Colonic mucosa (tissue), 4 donors: ENCODE measurements around the gene MORN1. TPM values are rescaled to one million over a fixed set of nuclear protein-coding genes. Genes with fewer than 3 reads are reported as not detected.

ENCODE experiments used
- DNase-seq: peaks from one replicate; pipeline ENCODE4 v3.0.0-alpha.2; 2020
- H3K27ac ChIP-seq: fragments of 200-600 bp; one replicate; pipeline ENCODE4 v1.8.0; 2021
- H3K27me3 ChIP-seq: fragments of 200-600 bp; one replicate; pipeline ENCODE4 v1.8.0; 2021
- H3K36me3 ChIP-seq: fragments of 200-600 bp; one replicate; pipeline ENCODE4 v1.8.0; 2021
- H3K4me1 ChIP-seq: fragments of 200-600 bp; one replicate; pipeline ENCODE4 v1.8.0; 2021; ENCODE audit warnings: mild to moderate bottlenecking
- H3K4me3 ChIP-seq: fragments of 200-600 bp; one replicate; pipeline ENCODE4 v1.8.0; 2021
- H3K9ac ChIP-seq, 2 donors: one replicate each; pipeline ENCODE4 v1.7.0; 2013; ENCODE audit warnings: control low read depth in 2 of 2, low read depth in 2 of 2, low read length in 2 of 2
- H3K9me3 ChIP-seq: fragments of 200-600 bp; one replicate; pipeline ENCODE4 v1.8.0; 2021
- intact Hi-C: fragments of 100-400 bp; cut with DNase I; formaldehyde crosslinking; loops from one replicate; pipeline ENCODE4 v1.14.1; 2022
- total RNA-seq, 2 donors: library from RNA; stranded (reverse); fragmentation: NEBNext Ultra II Directional in 1 of 2; extraction: Animal tissue kit (Norgen Biotek cat#: 25700) in 1 of 2; gene quantifications; one replicate each; pipeline ENCODE4 v1.2.1, GENCODE V29; 2021
- TF ChIP-seq, protein P1 (sequence below): fragments of 200-600 bp; IDR thresholded peaks from one replicate; pipeline ENCODE4 v1.8.0; 2022; ENCODE audit warnings: antibody characterized with exemption, mild to moderate bottlenecking
- donor health status: healthy.
- donor health status: DM: no; HTN: no; CAD: no.
- donor health status: DM: no; HTN: no; CAD: no.

The MORN1 gene
- total RNA-seq, 2 donors from 2014 or later: 11.3 to 18.9 TPM

DNA sequence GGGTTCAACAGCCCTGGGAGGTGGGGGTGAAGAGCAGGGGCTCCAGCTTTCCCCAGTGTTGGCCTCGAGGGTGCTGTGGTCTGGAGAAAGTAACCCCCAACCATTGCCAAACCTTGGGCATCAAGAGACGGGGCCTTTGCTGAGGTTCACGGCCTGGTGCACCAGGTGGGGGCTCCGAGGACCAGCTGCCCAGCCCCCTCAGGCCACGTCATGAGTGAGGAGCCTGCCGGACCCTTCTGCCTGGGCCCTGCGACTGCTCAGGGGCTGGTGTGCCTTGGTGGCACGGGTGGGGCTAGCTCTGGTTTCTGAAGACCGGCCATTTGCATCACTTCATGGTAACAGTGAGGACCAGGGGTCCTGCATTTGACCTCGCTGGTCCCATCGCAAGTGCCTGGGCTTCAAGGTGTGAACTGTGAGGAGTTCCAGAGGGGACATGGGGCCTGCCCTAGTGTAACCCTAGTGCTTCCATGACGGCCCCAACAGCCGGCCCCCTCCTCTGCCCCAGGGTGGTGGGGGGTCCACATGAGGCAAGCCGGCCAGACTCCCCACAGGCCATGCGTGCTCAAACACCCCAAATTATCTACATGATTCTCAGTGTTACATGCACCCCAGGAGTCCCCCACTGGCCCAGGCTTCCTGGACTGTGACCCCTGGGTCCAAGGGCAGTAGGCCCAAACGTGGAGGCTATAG is 13.5 kb downstream of the MORN1 start:
- TF ChIP-seq, protein P1, sequence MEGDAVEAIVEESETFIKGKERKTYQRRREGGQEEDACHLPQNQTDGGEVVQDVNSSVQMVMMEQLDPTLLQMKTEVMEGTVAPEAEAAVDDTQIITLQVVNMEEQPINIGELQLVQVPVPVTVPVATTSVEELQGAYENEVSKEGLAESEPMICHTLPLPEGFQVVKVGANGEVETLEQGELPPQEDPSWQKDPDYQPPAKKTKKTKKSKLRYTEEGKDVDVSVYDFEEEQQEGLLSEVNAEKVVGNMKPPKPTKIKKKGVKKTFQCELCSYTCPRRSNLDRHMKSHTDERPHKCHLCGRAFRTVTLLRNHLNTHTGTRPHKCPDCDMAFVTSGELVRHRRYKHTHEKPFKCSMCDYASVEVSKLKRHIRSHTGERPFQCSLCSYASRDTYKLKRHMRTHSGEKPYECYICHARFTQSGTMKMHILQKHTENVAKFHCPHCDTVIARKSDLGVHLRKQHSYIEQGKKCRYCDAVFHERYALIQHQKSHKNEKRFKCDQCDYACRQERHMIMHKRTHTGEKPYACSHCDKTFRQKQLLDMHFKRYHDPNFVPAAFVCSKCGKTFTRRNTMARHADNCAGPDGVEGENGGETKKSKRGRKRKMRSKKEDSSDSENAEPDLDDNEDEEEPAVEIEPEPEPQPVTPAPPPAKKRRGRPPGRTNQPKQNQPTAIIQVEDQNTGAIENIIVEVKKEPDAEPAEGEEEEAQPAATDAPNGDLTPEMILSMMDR: no peak
- H3K27ac ChIP-seq: no peak overlapping the region
- H3K4me3 ChIP-seq: no peak overlapping the region
- intact Hi-C loops: no loop called here
- no peaks in the 10 kb centered on the region for H3K4me1 ChIP-seq
- H3K9me3 ChIP-seq: no peaks in the 10 kb centered on the region
- H3K9ac ChIP-seq: no peak overlapping the region
- no peaks in the 10 kb centered on the region for H3K27me3 ChIP-seq
- DNase-seq: no peak
- H3K36me3 ChIP-seq: no peaks in the 10 kb centered on the region

DNA sequence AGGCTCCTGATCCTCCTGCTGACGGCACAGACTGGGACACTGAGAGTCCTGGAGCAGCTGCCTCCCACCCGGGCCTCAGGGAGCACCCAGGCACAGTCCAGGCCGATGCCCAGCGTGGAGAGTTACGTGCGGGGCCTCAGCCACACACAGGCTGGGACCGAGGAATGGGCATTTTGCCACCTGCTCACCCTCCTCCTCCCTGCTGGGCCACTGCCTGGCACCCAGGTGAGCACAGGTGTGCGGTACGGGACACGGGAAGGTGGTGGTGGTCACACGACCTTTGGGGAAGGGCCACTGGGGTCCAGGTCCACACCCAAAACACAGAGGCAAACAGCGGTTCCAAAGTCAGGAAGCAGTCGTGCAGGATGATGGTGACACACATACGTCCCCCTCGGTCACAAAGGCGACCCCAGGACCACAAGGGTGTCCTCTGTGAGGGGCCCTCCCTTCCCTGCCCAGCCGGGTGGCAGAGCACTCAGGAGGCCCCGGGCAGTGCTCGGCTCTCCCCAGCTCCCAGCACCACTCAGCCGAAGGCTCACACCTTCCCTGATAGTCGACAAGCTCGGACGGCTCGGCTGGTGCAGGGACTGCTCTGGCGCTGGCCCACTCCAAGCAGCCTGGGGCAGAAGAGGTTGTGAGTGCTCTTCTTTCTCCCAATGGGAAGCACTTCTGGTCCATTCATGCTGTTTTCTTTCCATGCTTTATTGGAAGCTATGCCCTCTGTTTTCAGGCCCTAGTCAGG is 14.3 kb downstream of the MORN1 start:
- Histone ChIP-seq H3K4me3 (no peak overlapping the region), H3K27me3 (no peaks in the 10 kb centered on the region), H3K36me3 (no peaks in the 10 kb centered on the region), H3K27ac (no peak overlapping the region), H3K4me1 (no peaks in the 10 kb centered on the region), H3K9ac (no peak overlapping the region), H3K9me3 (no peaks in the 10 kb centered on the region)
- intact Hi-C loops: no loop called here
- DNase-seq: no peak
- TF ChIP-seq, protein P1: no peak

DNA sequence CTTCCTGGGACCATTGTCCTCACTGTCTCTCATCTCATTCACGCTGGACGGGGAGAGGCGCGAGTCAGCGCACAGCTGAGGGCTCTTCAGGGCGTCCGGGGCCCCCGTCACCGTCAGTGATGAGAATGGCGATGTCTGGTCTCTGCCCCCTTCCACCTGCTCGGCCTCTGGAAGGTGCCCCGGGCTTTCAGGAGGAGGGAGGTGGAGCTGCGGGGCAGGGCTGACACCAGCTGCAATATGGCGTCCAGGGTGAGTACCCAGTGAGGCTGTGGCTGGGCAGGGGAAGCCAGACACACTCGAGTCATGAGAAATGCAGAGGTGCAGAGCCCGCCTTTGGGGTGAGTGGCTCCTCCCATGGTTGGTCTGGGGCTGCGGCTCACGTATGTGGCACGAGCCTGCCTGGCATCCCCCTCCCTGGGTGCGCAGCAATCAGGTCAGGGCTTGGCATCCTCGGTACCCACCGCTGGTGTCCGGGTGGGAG is 15.1 kb downstream of the MORN1 start:
- no peak for DNase-seq
- H3K9me3 ChIP-seq: no peaks in the 10 kb centered on the region
- intact Hi-C loops: no loop called here

DNA sequence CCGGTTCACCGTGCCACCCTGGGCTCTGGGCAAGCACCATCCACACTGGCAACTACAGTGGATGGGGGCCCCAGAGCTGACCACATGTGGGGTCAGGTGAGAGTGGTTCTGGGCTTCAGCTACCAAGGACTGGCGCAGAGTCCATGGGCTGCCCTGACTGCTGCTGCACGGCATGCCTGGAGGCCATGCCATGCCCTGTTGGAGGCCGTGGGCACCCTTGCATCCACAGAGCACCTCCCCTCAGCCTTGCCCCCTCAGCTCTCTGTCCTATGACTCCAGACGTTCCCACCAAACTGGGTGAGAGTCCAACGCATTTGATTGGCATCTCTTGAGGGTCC is 15.5 kb downstream of the MORN1 start:
- DNase-seq: no peak
- no peaks in the 10 kb centered on the region for H3K27me3 ChIP-seq
- intact Hi-C loops: no loop called here
- no peaks in the 10 kb centered on the region for H3K4me1 ChIP-seq
- TF ChIP-seq, protein P1: no peak
- no peaks in the 10 kb centered on the region for H3K9me3 ChIP-seq
- no peak overlapping the region for H3K9ac ChIP-seq
- H3K36me3 ChIP-seq: no peaks in the 10 kb centered on the region
- H3K4me3 ChIP-seq: no peak overlapping the region
- H3K27ac ChIP-seq: no peak overlapping the region

More for the DNA sequence above, 15.1 kb downstream of the MORN1 start:
- H3K4me3 ChIP-seq: no peak overlapping the region
- no peaks in the 10 kb centered on the region for H3K27me3 ChIP-seq
- TF ChIP-seq, protein P1: no peak
- no peak overlapping the region for H3K27ac ChIP-seq
- H3K36me3 ChIP-seq: no peaks in the 10 kb centered on the region
- H3K9ac ChIP-seq: no peak overlapping the region
- no peaks in the 10 kb centered on the region for H3K4me1 ChIP-seq

DNA sequence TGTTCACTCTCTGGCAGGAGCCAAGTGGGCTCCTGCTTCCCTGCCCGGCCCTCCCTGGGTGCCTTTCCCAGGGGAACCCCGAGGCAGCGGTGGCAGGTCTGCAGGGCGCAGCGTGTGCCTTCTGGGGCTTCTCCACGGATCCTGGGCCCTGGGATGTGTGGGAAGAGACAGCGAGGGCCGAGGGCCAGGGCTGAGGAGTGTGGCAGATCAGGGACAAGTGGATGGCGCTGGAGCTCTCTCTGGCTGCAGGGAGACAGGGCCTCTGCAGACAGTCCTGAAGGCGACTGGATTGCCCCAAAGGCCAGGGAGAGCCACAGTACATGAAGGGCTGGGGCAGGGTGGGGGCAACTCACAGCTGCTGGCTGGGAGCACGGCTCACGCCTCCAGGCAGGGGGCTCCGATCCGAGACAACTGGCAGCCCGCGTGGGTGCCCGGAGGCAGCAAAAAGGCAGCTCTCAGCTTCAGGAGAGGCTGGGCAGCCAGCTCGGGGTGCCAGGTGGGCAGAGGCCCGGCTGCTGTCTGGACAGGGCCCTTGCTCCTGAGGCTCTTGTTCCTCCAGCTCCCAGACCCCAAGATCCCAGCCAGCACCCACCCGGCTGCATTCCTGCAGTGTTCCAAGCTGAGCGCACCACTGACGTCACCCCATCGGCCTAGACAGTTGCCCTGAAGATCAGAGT is 16.0 kb downstream of the MORN1 start:
- no peak for DNase-seq
- Histone ChIP-seq H3K36me3 (no peaks in the 10 kb centered on the region), H3K9ac (no peak overlapping the region), H3K27ac (no peak overlapping the region), H3K9me3 (no peaks in the 10 kb centered on the region), H3K4me1 (no peaks in the 10 kb centered on the region), H3K27me3 (no peaks in the 10 kb centered on the region), H3K4me3 (no peak overlapping the region)
- TF ChIP-seq, protein P1: no peak
- intact Hi-C loops: no loop called here
